ENCODE results near the gene PLA2G4F. TPM values are rescaled to one million over a fixed set of nuclear protein-coding genes. Genes with fewer than 3 reads are reported as not detected.

The PLA2G4F gene
- total RNA-seq, 6 donors from 2014 or later = 57.8 to 162 (median 99.8) TPM

GRCh38 chr15:42171122-42171521 is 14.7 kb upstream of the PLA2G4F start:
- no peak for DNase-seq
- WGBS, 2 donors = 50 to 60% methylated on average over 1 of the region's 1 CpG
- H3K9me3 ChIP-seq = no peaks in the 10 kb centered on the region
- no peak overlapping the region for H3K4me3 ChIP-seq
- ATAC-seq (ENCODE audit: low FRiP score in 2 of 2) = peak in 1 of 2 donors; percentile 24
- H3K36me3 ChIP-seq = peaks cover 14 to 92% (median 61%) of the 10 kb centered on the region in 4 donors
- no peaks in the 10 kb centered on the region for H3K27me3 ChIP-seq
- peak overlapping the region in 3 of 4 donors; percentile 8 to 44 (median 12) for H3K27ac ChIP-seq
- peaks cover 9 to 29% (median 14%) of the 10 kb centered on the region in 4 donors for H3K4me1 ChIP-seq
- TF ChIP-seq POLR2A (IDR thresholded peaks at IDR 0.05) (no peak), CTCF (IDR thresholded peaks at IDR 0.05) (no peak), POLR2AphosphoS5 (IDR thresholded peaks at IDR 0.05) (no peak), EP300 (IDR thresholded peaks at IDR 0.05) (no peak)

- ATAC-seq (ENCODE audit: low FRiP score in 2 of 2) = no peak
- Histone ChIP-seq H3K27me3 (no peaks in the 10 kb centered on the region), H3K4me3 (no peak overlapping the region), H3K4me1 (peaks cover 0 to 6% (median 2%) of the 10 kb centered on the region in 4 donors), H3K9me3 (no peaks in the 10 kb centered on the region), H3K27ac (no peak overlapping the region), H3K36me3 (peaks cover 42 to 96% (median 75%) of the 10 kb centered on the region in 4 donors)
- DNase-seq = no peak
- TF ChIP-seq POLR2A (IDR thresholded peaks at IDR 0.05) (no peak), EP300 (IDR thresholded peaks at IDR 0.05) (no peak), POLR2AphosphoS5 (IDR thresholded peaks at IDR 0.05) (no peak), CTCF (IDR thresholded peaks at IDR 0.05) (no peak)
- WGBS, 2 donors = 89 to 91% methylated on average over 12 to 13 of the region's 13 CpGs
Observed at GRCh38 chr15:42166225-42166940, 9.9 kb upstream of the PLA2G4F start.

GRCh38 chr15:42165106-42165505 is 8.7 kb upstream of the PLA2G4F start:
- TF ChIP-seq POLR2AphosphoS5 (IDR thresholded peaks at IDR 0.05) = no peak
- TF ChIP-seq POLR2A (IDR thresholded peaks at IDR 0.05) = no peak
- no peak for TF ChIP-seq CTCF (IDR thresholded peaks at IDR 0.05)
- no peak for TF ChIP-seq EP300 (IDR thresholded peaks at IDR 0.05)
- Histone ChIP-seq H3K27me3 (no peaks in the 10 kb centered on the region), H3K36me3 (peaks cover 45 to 99% (median 85%) of the 10 kb centered on the region in 4 donors), H3K4me1 (peaks cover 0 to 5% (median 0%) of the 10 kb centered on the region in 4 donors), H3K27ac (no peak overlapping the region), H3K4me3 (no peak overlapping the region), H3K9me3 (no peaks in the 10 kb centered on the region)
- ATAC-seq (ENCODE audit: low FRiP score in 2 of 2) = no peak
- WGBS, 2 donors = 70 to 84% methylated on average over 6 of the region's 6 CpGs
- no peak for DNase-seq

GRCh38 chr15:42163947-42164550 is 7.6 kb upstream of the PLA2G4F start:
- Histone ChIP-seq H3K27ac (no peak overlapping the region), H3K27me3 (no peaks in the 10 kb centered on the region), H3K9me3 (no peaks in the 10 kb centered on the region), H3K4me1 (peaks cover 0 to 15% (median 7%) of the 10 kb centered on the region in 4 donors), H3K4me3 (no peak overlapping the region), H3K36me3 (peaks cover 45 to 99% (median 88%) of the 10 kb centered on the region in 4 donors)
- WGBS, 2 donors = 63 to 67% methylated on average over 4 of the region's 4 CpGs
- ATAC-seq (ENCODE audit: low FRiP score in 2 of 2) (no peak), DNase-seq (no peak)
- TF ChIP-seq CTCF (IDR thresholded peaks at IDR 0.05) (no peak), EP300 (IDR thresholded peaks at IDR 0.05) (no peak), POLR2AphosphoS5 (IDR thresholded peaks at IDR 0.05) (no peak), POLR2A (IDR thresholded peaks at IDR 0.05) (no peak)
